ENCODE measurements around the gene PAK1.

PAK1 gene

DNA sequence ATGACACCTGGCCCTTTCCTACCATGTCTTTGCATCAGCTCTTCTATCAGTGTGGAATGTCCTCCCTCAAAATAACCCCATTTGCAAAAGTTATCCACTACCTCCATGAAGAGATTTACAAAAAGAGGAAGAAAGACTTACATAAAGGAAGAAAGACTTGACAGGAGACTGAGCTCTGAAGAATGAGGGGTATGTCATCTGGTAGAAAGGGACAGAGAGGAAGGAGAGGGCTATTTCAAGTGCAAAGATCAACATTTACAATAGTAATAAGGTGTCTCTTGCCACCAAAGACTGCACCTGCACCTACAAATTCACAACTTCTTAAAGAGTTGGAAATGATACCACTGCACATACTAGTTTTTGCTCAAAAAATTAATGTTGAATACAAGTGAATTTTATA, 18.2 kb downstream of the PAK1 start:
- no peak for DNase-seq (ENCODE audit: low spot score)
- in situ Hi-C loops (cut with MboI; ENCODE audit: low pct_unique_long_range_greater_than_20kb, low sequenced_read_pairs, unreplicated experiment) = loop anchor here (25.0 kb wide), 1 partner anchor 93 kb away; no protein-coding TSS in a partner anchor
- TF ChIP-seq CTCF (IDR thresholded peaks at IDR 0.05; ENCODE audit: extremely low read depth, insufficient read depth, missing control alignments) = no peak

DNA sequence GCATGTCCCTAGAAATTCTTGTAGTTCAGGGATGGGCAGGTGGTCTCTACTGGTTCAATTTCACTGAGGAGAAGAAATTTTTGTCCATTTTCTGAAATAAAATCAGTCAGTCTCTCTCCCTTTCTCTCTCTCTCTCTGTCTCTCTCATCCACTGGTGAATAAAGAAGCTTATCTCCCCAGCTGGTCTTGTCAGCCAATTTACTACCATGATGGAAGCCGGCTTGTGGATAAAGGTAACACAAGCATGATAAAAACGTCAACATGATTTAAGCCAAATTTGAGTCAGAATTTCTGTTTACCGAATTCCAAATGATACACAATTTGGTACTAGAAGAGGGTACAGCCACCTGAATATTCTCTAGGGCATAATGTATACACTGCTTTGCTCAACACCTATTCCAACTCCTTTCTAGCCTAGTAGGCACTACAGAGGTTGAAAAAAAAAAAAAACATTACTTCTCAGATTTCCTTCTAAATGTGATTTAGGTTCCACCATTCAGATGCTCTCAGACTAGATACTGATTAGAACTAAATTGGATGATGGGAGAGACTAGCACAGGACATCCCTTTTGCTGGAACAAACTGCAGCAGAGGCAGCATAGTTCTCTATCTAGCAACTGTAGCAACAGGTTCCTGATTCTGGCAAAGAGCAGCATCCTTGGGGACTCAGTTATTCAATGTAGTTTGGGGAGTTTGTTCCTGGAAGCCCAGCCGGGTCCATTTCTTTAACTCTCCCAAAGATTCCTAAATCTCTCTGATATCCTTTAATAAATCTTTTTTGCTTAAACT, 18.8 kb downstream of the PAK1 start:
- TF ChIP-seq CTCF (IDR thresholded peaks at IDR 0.05; ENCODE audit: extremely low read depth, insufficient read depth, missing control alignments) = no peak

GRCh38 chr11:77450227-77450626, 23.7 kb downstream of the PAK1 start:
- no peak for TF ChIP-seq CTCF (IDR thresholded peaks at IDR 0.05; ENCODE audit: extremely low read depth, insufficient read depth, missing control alignments)
- DNase-seq (ENCODE audit: low spot score) = no peak
- in situ Hi-C loops (cut with MboI; ENCODE audit: low pct_unique_long_range_greater_than_20kb, low sequenced_read_pairs, unreplicated experiment) = loop anchor here (25.0 kb wide), 1 partner anchor 88 kb away; no protein-coding TSS in a partner anchor

More for the DNA sequence above, 18.8 kb downstream of the PAK1 start:
- no peak for DNase-seq (ENCODE audit: low spot score)
- in situ Hi-C loops (cut with MboI; ENCODE audit: low pct_unique_long_range_greater_than_20kb, low sequenced_read_pairs, unreplicated experiment) = loop anchor here (25.0 kb wide), 1 partner anchor 93 kb away; no protein-coding TSS in a partner anchor

DNA sequence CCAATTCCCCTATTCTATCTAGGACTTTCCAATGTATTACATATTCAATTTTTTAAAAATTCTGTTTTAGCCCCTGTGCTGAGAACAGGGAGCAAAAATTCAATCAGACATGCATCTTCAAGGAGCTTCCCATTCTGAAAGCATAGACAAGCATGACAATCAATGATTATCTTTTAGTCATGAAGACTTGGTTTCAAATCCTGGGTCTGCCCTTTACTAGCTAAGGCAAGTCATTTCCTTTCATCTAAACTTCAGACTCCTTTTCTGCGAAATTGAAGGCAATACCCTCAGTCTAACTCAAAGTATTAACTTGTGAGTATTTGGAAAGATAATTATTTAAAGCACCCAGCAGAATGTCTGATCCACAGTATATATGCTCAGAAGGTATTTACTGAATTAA, 24.1 kb downstream of the PAK1 start:
- in situ Hi-C loops (cut with MboI; ENCODE audit: low pct_unique_long_range_greater_than_20kb, low sequenced_read_pairs, unreplicated experiment) = loop anchor here (25.0 kb wide), 1 partner anchor 87 kb away; no protein-coding TSS in a partner anchor
- no peak for TF ChIP-seq CTCF (IDR thresholded peaks at IDR 0.05; ENCODE audit: extremely low read depth, insufficient read depth, missing control alignments)
- no peak for DNase-seq (ENCODE audit: low spot score)

- in situ Hi-C loops (cut with MboI; ENCODE audit: low pct_unique_long_range_greater_than_20kb, low sequenced_read_pairs, unreplicated experiment) = no loop called here
- TF ChIP-seq CTCF (IDR thresholded peaks at IDR 0.05; ENCODE audit: extremely low read depth, insufficient read depth, missing control alignments) = no peak
- DNase-seq (ENCODE audit: low spot score) = peak; percentile 34
Measured at GRCh38 chr11:77449060-77449521, 24.8 kb downstream of the PAK1 start.

DNA sequence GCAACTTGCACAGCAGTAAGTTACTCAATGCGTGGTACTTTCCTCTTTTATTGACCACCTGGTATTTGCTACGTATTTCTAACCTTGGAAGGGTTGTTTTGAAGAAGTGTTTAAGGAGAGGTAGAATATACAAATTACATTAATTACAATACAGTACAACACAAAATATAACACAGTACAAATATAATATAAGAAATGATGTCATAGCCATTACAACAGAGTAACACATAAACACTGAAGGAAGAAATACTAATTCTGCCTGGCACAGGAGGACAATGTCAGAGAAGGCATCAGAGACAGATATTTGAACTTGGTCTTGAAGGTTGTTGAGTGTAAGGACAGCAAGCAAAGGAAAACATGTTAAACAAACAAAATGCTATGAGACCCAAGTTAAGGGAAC, 25.6 kb downstream of the PAK1 start:
- no peak for TF ChIP-seq CTCF (IDR thresholded peaks at IDR 0.05; ENCODE audit: extremely low read depth, insufficient read depth, missing control alignments)
- in situ Hi-C loops (cut with MboI; ENCODE audit: low pct_unique_long_range_greater_than_20kb, low sequenced_read_pairs, unreplicated experiment) = no loop called here
- no peak for DNase-seq (ENCODE audit: low spot score)
